CD4-positive, alpha-beta T cell treated with Interleukin-4 for 1 hour (primary cell): ENCODE measurements around the gene PSMA5.
"Not testable (repeated sequence)": the region's sequence is repeated elsewhere in the genome, so short reads cannot be mapped to it uniquely, and the experiment has no call there.

Source experiments
- DNase-seq, 2 donors: peaks; one replicate each; pipeline ENCODE4 v3.0.0-alpha.2; 2020 to 2022

Gene PSMA5

DNA sequence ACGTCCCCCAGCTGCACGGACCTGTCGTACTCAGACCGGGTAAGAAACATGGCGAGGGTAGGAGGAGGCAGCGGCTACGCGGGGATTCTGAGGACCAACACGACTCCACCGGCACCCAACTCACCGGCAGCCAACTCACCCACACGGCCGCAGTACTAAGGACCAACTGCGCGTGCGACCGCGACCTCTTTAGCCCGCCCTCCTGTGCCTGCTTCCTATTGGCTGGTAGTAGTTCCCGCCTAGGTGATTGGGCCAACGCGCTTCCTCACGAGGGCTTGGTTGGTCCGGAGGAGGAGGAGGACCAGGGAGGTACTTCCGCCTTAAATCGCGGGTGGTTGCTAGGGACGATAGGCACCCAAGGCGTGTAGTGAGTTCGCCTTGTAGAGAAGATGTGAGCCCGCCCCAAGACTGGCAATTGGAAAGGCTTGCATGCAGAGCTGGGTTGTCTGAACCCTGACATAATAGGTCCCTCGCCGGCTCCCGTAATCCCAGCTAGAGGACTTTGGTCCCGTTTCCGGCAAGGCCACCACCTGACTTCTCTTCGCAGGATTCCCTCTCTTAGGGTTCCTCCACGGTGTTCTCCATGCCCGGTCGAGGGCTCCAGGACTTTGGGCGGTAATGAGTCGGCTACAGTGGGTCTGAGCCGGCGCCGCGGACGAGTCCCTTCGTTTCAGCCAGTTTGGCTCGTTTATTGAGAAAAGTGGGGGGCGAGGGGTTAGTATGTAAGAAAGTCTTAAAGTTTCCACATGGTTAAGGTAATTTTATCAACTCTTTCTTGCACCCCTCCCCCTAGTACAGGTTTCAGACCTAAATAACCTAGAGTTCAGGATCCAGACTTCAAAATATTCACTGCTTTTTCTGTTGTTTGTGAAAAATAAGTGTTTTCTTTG, at the start of gene PSMA5:
TSS of gene PSMA5 (minus strand) at position 168 of the 890 bp plus-strand sequence. CDS start at position 50, 118 bp downstream.
- DNase-seq = peak; percentile 98

DNA sequence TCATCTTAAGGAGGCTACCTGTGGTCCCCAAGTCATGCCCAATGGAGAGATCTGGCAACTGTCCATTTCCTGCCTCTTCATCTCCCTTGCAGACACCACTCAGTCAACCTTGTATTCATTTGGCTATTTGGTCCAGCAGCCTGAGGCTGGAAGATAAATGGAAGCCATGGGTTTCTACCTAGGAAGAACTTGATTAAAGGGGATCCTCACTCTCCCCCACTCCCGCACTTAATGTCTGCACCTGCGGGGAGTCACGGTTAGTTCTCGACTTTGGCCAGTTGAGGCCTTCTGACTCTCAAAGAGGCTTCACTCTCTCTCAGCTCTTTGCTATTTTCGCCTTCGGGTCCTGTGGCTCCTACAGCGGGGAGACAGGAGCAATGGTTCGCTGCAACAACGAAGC, 49.0 kb upstream of the PSMA5 start:
- DNase-seq = peak in 1 of 2 donors; percentile 1

DNA sequence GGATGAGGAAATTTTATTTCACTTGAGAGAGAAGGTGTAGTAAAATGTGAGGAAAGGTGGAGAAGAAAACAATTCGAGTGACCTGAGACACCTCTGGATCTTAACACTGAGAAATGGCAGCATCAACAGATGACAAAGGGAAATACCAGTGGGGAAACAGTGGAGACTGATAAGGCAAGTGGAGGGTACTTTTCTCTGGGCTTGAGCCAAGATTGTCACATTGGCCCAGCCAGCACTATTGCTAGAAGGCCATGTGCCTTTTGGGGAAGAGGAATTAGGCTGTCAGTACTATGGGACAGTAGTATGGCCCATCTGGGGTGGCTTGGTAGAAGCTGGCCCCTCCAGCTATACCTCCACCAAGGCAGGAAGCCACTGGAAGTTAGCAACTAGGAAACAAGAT, 48.4 kb upstream of the PSMA5 start:
- DNase-seq = peak in 1 of 2 donors; percentile 1

DNA sequence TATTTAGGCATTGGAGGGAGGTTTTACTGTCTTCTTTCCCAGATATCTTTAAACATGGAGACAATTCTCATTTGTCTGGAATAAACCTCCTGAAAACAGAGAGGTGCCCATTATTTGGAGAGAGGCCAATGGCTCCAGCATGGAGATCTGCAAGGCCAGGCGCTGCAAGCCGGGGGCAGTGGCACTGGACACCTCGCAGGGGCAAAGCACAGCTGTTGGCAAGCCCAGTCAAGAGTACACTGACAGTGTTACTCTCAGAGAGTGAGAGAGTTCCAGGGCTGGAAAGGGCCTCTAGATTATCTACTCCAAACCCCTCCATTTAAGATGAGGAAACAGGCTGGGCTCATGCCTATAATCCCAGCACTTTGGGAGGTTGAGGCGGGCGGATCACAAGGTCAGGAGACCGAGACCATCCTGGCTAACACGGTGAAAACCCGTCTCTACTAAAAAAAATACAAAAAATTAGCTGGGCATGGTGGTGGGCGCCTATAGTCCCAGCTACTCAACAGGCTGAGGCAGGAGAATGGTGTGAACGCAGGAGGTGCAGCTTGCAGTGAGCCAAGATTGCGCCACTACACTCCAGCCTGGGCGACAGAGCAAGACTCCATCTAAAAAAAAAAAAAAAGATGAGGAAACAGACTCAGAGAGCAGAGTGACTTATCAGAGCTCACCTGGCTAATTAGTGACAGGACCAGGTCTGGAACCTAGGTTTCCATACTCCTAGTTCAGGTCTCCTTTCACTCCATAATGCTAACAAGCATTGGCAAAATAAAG, 47.2 kb upstream of the PSMA5 start:
- DNase-seq = peak in 1 of 2 donors; percentile 1

DNA sequence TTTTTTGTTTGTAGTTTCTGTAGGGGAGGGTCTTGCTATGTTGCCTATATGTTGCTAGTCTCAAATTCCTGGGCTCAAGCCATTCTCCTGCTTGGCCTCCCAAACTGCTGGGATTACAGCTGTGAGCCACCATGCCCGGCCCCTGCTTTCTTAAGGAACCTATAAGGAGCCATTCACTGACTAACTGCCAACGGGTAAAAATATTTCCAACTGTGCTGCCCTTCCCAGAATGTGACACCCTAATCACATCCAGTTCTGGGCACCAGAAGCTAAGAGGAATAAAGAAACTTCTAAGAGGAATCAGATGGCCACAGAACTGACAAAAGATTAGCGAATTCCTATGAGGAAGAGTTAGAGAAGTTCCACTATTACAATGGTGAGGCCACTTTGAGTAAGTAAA, 46.5 kb upstream of the PSMA5 start:
- no peak for DNase-seq

DNA sequence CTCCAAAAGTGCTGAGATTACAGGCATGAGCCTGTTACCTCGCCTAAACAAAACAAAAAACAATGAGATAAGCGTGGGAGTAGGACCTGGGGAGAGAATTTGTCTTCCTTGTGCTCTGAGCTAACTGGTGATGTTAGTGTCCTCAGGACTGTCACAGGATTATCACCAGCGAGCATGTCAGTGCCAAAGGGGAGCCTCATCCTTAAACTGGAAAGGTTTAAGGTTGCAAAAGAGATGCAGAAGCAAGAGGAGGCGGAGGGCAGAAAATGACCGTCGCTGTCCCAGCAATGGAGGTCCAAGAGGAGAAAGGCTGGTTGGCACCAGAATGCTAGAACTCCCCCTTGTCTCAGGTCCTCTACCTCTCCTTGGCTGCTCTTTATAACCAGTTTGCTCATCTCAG, 44.0 kb upstream of the PSMA5 start:
- no peak for DNase-seq

GRCh38 chr1:109468903-109469302, 42.7 kb upstream of the PSMA5 start:
- no peak for DNase-seq

- DNase-seq = no peak
Measured at GRCh38 chr1:109468061-109468460, 41.8 kb upstream of the PSMA5 start.

DNA sequence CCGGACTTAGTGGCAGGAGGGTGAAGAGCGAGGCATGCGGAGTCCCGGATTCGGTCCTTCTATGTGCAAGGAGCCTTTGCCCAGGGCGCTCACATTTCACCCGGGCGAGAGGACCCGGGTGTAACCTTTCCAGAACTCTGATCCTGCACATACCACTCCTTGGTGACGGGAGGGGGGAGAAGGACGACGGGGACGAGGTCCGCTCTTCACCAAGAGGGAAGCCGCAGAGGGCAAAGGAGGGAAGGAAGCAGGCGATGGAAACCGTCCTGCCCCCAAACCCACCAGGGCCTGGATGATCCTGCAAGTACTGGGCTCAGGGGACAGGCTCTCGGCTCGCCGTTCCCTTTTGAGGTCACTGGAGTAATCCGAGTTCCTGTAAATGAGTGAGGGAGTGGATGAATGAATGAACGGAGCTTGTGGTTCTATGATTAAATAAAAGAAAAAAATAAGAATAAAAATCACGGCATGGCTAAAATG, 41.1 kb upstream of the PSMA5 start:
- no peak for DNase-seq

DNA sequence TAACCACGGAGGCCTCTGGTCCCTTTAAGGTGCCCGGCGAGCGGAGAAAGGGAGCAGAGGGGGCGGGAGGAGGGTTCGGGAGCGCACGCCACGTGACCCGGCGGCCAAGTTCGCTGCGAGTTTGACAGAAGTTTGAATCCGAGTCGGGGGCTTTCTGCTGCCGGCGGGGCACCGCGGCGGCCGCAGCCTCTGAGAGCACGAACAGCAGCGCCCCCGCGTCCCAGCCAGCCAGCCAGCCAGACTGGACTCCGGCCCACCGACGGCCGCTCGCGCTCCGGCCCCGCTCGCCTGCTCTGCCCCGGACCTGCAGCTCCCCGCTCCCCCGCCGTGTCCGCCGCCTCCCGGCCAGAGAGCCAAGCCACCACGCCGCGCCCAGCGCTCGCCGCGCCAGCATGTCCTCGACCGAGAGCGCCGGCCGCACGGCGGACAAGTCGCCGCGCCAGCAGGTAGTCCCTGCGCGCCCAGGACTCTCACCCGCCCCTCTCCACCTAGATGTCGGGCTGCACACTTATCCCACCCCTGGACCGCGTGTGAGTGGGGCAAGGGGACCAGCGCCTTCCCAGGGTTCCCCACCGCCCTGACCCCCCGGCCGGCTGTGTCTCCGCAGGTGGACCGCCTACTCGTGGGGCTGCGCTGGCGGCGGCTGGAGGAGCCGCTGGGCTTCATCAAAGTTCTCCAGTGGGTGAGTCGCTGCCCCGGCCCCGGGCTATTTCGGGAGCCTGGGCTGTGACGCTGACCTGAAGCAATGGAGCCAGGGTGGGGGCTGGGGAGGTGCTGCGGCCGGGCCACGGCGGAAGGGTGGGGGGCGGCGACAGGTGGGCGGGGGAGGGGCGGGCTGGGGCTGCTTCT, 40.4 kb upstream of the PSMA5 start, which contains the start of gene SYPL2:
TSS of gene SYPL2 (plus strand) at position 95 of the 849 bp plus-strand sequence. CDS start at position 393, 298 bp downstream.
- peak in 1 of 2 donors; percentile 3 for DNase-seq

GRCh38 chr1:109466125-109466451, 39.8 kb upstream of the PSMA5 start:
- DNase-seq = no peak

DNA sequence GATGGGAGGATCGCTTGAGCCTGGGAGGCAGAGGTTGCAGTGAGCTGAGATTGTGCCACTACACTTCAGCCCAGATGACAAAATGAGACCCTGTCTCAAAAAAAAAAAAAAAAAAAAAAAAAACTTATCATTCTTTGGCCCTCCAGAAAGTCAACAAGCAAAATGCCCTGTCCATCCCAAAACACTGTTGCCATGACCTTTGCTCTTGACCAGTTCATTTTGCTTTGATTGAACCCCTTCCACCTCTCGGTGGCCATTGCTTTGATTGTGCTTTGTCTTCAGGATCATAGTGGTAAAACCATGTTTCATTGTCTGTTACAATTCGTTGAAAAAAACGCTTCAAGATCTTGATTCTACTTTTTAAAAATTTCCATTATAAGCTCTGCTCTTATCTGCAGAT, 31.6 kb upstream of the PSMA5 start:
- no peak for DNase-seq

- DNase-seq = no peak
Measured at GRCh38 chr1:109454497-109455133, 28.4 kb upstream of the PSMA5 start.

DNA sequence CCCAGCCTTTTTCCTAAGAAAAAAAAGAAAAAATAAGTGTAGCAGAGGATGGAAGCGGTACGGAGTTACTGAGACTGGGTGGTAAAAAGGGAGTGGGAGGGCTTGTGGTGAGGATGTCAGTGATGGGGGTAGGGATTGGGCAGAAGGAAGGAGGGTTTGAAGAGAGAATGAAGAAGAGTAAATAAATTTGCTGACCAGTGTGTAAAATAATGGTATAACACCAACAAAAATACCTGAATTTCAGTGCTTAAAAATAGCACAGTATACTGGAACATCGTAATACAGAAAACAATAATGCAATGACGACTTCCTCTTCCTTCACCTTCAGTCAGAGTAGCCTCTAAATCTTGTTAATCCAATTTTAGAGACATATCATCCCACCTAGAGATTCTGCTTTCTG, 21.3 kb upstream of the PSMA5 start:
- no peak for DNase-seq

GRCh38 chr1:109445949-109446695, 19.9 kb upstream of the PSMA5 start:
- not testable (repeated sequence) for DNase-seq

DNA sequence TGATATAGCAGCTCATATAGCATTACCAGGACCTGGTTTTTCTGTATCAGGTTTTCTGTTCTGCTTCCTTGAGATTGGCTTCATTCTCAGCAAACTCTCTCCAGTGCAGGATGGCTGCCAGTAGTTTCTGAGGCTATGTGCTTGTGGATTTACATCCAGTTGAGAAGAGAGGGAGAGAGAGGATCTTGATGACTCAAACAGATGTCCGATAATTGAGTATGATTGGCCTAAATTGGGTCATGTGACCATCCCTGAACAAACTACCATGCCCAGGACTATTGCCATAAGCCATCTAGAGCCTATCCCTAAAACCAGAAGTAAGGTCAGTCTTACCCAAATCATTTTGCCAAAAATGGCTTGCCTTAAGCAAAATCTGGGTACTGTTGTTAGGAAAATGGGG, 18.1 kb upstream of the PSMA5 start:
- DNase-seq = no peak

DNA sequence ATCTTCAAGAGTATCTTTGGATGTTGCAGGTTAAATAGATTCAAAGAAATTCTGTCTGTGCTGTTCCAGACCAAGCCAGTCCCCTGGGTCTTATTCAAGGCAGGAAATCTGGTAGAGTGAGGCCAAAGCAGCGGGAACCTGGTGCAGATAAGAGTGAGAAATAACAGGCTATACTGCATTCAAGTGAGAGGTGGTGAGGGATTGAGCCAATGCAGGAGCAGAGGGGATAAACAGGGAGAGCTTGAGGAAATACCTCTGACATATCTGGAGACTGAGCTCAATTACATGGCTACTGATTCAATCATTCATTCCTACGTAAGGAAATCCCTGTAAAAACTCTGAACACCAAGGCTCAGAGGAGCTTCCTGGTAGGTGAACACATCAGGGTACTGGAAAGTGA, 17.2 kb upstream of the PSMA5 start:
- DNase-seq = no peak

DNA sequence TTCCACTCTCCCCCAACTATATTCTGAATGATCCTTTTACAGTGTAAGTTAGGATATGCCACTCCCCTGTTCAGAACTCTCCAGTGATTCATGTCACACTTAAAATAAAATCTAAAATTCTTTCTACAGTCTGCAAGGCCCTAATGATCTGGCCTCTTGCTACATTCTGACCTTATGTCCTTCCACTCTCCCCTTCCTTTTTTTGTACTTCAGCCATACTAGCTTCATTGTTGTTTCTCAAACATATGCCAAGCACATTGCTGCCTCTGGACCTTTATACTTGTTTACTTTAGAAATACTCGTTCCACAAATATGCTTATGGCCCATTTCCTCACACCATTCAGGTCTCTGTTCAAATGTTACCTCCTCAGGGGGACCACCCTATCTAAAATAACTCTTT, 14.8 kb upstream of the PSMA5 start:
- DNase-seq = no peak

- no peak for DNase-seq
Measured at GRCh38 chr1:109438798-109439297, 12.6 kb upstream of the PSMA5 start.

DNA sequence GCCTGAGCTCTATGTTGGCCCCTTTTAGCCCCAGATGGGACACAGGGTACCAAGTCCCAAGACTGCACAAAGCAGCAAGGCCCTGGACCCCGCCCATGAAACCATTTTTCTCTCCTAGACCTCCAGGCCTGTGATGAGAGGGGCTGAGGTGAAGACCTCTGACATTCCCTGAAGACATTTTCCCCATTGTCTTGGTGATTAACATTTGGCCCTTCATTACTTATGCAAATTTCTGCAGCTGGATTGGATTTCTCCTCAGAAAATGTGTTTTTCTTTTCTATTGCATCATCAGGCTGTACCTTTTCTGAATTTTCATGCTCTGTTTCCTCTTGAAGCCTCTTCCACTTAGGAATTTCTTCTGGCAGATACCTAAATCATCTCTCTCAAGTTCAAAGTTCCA, 8.2 kb upstream of the PSMA5 start:
- DNase-seq = no peak

GRCh38 chr1:109433322-109433721, 7.1 kb upstream of the PSMA5 start:
- no peak for DNase-seq
